ENCODE results near the gene LRRC38. TPM values are rescaled to one million over a fixed set of nuclear protein-coding genes. Genes with fewer than 3 reads are reported as not detected.

The LRRC38 gene
- total RNA-seq, 1 experiment from 2014 or later: not detected

- H3K36me3 ChIP-seq (ENCODE audit: control insufficient read depth in 1 of 2, insufficient read depth in 2 of 2, low read length in 2 of 2): no peaks in the 10 kb centered on the region
- no peaks in the 10 kb centered on the region for H3K79me2 ChIP-seq (ENCODE audit: insufficient read depth, low read length)
- H3K4me3 ChIP-seq (replicated peaks in 1 of 2; ENCODE audit: low read depth in 1 of 2, low read length in 2 of 2): no peak overlapping the region
- ChIA-PET POLR2A (no interaction called here), RAD21 (ENCODE audit: low non-redundant PET in 1 of 2, low total read pairs in 2 of 2, uncharacterized antibody in 2 of 2, unreplicated experiment in 2 of 2) (no interaction called here), CTCF (interaction anchor here (0.6 to 0.9 kb wide), 2 partner anchors 104 to 116 kb away, joined by 3 to 4 read pairs; no protein-coding TSS in a partner anchor)
- no peak overlapping the region for H3K9ac ChIP-seq (ENCODE audit: low read length)
- peaks cover 4% of the 10 kb centered on the region; the same call in 1 of the 2 replicates for H3K27me3 ChIP-seq (ENCODE audit: insufficient read depth, low read length)
- no peak overlapping the region for H3K27ac ChIP-seq (ENCODE audit: low read depth, low read length)
- no TSS peak for BruUV-seq (replicated peaks)
- no peaks in the 10 kb centered on the region for H3K9me3 ChIP-seq (ENCODE audit: control insufficient read depth in 1 of 2, insufficient read depth in 1 of 2, low read depth in 1 of 2, low read length in 2 of 2)
- intact Hi-C loops (cut with micrococcal nuclease): loop anchor here (1.0 kb wide), 1 partner anchor 74 kb away; no protein-coding TSS in a partner anchor
- peak overlapping the region; percentile 3; the same call in 1 of the 2 replicates for H3K4me2 ChIP-seq (ENCODE audit: low read length)
- H3K9me2 ChIP-seq (ENCODE audit: insufficient read depth): no peaks in the 10 kb centered on the region
- TF ChIP-seq CTCF (IDR thresholded peaks at IDR 0.05 in 2 of 3, conservative IDR thresholded peaks at IDR 0.05 in 1 of 3; ENCODE audit: borderline replicate concordance in 1 of 3, insufficient read depth in 1 of 3, low read depth in 2 of 3, low read length in 2 of 3): peak; percentile 69 to 77 (median 71)
- TF ChIP-seq RAD21 (IDR thresholded peaks at IDR 0.05; ENCODE audit: low read depth): peak; percentile 71
- TF ChIP-seq TCF7L2 (IDR thresholded peaks at IDR 0.05; ENCODE audit: borderline replicate concordance, extremely low read depth, insufficient read depth, insufficient read length): no peak
- H2AFZ ChIP-seq (ENCODE audit: low read depth, low read length, poor library complexity, severe bottlenecking): peak overlapping the region; percentile 43
- peaks cover 0 to 7% of the 10 kb centered on the region in 2 experiments; a peak in 2 of 4 replicates for H3K4me1 ChIP-seq (ENCODE audit: control insufficient read depth in 1 of 2, insufficient read depth in 2 of 2, low read length in 2 of 2)
- ATAC-seq: peak; percentile 88
- no peaks in the 10 kb centered on the region for H4K20me1 ChIP-seq (ENCODE audit: insufficient read depth)
- peak; percentile 42 for DNase-seq (ENCODE audit: low read depth, low spot score)
Measured at GRCh38 chr1:13543451-13544220, 29.8 kb upstream of the LRRC38 start.
